BLaER1 treated with 17β-estradiol and CSF1 and Interleukin-3, amounts not matched to agents 10 nM and 100 nM (cell line): ENCODE results near the gene ATP6V0A4.

ENCODE experiments used
- H3K27ac ChIP-seq, 11 experiments: shearing (Covaris generic); formaldehyde crosslinking; 2 replicates each; pipeline ENCODE4 v1.8.1; 2022
- H3K27me3 ChIP-seq, 11 experiments: shearing (Covaris generic); formaldehyde crosslinking; 2 replicates each; pipeline ENCODE4 v1.8.1; 2022
- H3K36me3 ChIP-seq, 11 experiments: shearing (Covaris generic); formaldehyde crosslinking; 2 replicates each; pipeline ENCODE4 v1.8.1; 2022
- H3K4me1 ChIP-seq, 10 experiments: shearing (Covaris generic); formaldehyde crosslinking; 2 replicates each; pipeline ENCODE4 v1.8.1; 2022
- H3K4me2 ChIP-seq, 11 experiments: shearing (Covaris generic); formaldehyde crosslinking; 2 replicates each; pipeline ENCODE4 v1.8.1; 2022
- H3K4me3 ChIP-seq, 10 experiments: shearing (Covaris generic); formaldehyde crosslinking; 2 replicates each; pipeline ENCODE4 v1.8.1; 2022
- H3K9ac ChIP-seq, 11 experiments: shearing (Covaris generic); formaldehyde crosslinking; 2 replicates each; pipeline ENCODE4 v1.8.1; 2022
- H3K9me3 ChIP-seq, 11 experiments: shearing (Covaris generic); formaldehyde crosslinking; replicated peaks in 1 of 11; 2 replicates each; pipeline ENCODE4 v1.8.1; 2022
- H4K20me1 ChIP-seq, 11 experiments: shearing (Covaris generic); formaldehyde crosslinking; 2 replicates each; pipeline ENCODE4 v1.8.1; 2022
- Cebpa-rat ChIP-seq, 11 experiments: shearing (Covaris generic); IDR thresholded peaks; 2 replicates each; pipeline ENCODE4 v1.8.1; 2022

Gene ATP6V0A4

DNA sequence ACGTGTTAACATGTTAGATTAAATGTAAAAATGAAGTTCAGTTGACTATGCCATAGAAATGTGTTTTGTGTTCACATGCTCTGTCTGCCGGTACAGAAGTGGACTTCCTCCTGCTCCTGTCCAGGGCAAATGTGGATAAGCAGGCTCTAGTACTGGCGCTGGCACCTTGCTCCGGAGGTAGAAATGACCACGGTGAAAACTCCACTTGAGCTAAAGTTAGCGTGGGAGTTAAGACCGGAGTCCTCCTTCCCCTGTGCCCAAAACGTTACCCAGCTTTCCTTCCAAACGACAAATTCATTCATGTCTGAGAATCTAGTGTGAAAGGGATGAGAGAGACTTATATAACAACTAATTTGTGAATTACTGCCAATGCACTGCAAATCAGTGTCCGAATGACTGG lies 35.0 kb upstream of the ATP6V0A4 start:
- peaks cover 4 to 31% (median 21%) of the 10 kb centered on the region in 11 experiments; a peak in 17 of 22 replicates for H3K36me3 ChIP-seq
- no peak overlapping the region for H3K4me3 ChIP-seq
- no peak for TF ChIP-seq Cebpa-rat (IDR thresholded peaks at IDR 0.05)
- no peaks in the 10 kb centered on the region for H3K9me3 ChIP-seq
- H3K27ac ChIP-seq, result no peak overlapping the region
- H3K27me3 ChIP-seq, result no peaks in the 10 kb centered on the region
- H3K4me2 ChIP-seq, result peak overlapping the region in 10 of 11 experiments; percentile 24 to 55 (median 40); a peak in 9 of 22 replicates
- H4K20me1 ChIP-seq, result no peaks in the 10 kb centered on the region
- peaks cover 9 to 18% (median 14%) of the 10 kb centered on the region in 10 experiments; a peak in 19 of 20 replicates for H3K4me1 ChIP-seq
- H3K9ac ChIP-seq, result no peak overlapping the region

DNA sequence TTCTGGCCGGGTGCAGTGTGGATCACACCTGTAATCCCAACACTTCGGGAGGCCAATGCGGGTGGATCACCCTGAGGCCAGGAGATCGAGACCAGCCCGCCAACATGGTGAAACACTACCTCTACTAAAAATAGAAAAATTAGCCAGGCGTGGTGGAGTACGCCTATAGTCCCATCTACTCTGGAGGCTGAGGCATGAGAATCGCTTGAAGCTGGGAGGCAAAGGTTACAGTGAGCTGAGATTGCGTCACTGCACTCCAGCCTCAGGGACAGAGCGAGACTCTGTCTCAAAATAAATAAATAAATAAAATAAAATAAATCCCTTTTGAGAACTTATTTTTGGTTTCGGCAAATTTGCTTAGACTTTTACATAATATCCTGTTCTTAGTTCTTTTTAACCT lies 31.3 kb upstream of the ATP6V0A4 start:
- H3K27me3 ChIP-seq, result no peaks in the 10 kb centered on the region
- no peak overlapping the region for H3K9ac ChIP-seq
- H3K4me1 ChIP-seq, result peaks cover 9 to 16% (median 13%) of the 10 kb centered on the region in 10 experiments; a peak in 19 of 20 replicates

DNA sequence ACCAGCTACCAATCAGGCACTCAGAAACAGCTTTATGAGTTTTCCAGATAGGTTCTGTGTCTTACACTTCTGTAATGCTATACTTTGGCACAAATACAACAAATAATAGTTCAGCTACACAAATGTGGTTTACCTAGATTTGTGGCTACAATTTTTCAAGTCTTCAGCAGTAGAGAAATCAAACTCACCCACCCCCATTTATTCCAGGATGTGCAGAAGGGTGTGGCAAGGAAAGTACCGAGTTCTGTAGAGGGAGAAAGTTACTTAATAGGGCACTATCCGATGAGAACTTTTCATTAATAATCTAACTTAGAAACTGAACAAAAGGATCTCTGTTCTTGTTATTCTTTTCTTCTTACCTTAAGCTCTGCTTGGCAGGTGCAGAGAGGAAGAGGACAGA lies 30.3 kb upstream of the ATP6V0A4 start:
- H3K4me1 ChIP-seq, result peaks cover 0 to 5% (median 3%) of the 10 kb centered on the region in 10 experiments; a peak in 16 of 20 replicates
- H3K4me3 ChIP-seq, result no peak overlapping the region
- H3K9ac ChIP-seq, result no peak overlapping the region
- no peaks in the 10 kb centered on the region for H3K27me3 ChIP-seq
- H3K4me2 ChIP-seq, result no peak overlapping the region
- H3K27ac ChIP-seq, result no peak overlapping the region
- TF ChIP-seq Cebpa-rat (IDR thresholded peaks at IDR 0.05), result no peak
- H3K36me3 ChIP-seq, result no peaks in the 10 kb centered on the region
- H3K9me3 ChIP-seq, result peaks cover 15 to 22% (median 17%) of the 10 kb centered on the region in 11 experiments; a peak in 21 of 22 replicates
- no peaks in the 10 kb centered on the region for H4K20me1 ChIP-seq

More for the DNA sequence above, 31.3 kb upstream of the ATP6V0A4 start:
- no peak overlapping the region for H3K27ac ChIP-seq
- no peak overlapping the region for H3K4me2 ChIP-seq
- H3K36me3 ChIP-seq, result no peaks in the 10 kb centered on the region
- H4K20me1 ChIP-seq, result no peaks in the 10 kb centered on the region
- peak in 1 of 11 experiments; percentile 31; a peak in 1 of 22 replicates for TF ChIP-seq Cebpa-rat (IDR thresholded peaks at IDR 0.05)
- H3K4me3 ChIP-seq, result no peak overlapping the region
- peaks cover 15 to 22% (median 17%) of the 10 kb centered on the region in 11 experiments; a peak in 21 of 22 replicates for H3K9me3 ChIP-seq

DNA sequence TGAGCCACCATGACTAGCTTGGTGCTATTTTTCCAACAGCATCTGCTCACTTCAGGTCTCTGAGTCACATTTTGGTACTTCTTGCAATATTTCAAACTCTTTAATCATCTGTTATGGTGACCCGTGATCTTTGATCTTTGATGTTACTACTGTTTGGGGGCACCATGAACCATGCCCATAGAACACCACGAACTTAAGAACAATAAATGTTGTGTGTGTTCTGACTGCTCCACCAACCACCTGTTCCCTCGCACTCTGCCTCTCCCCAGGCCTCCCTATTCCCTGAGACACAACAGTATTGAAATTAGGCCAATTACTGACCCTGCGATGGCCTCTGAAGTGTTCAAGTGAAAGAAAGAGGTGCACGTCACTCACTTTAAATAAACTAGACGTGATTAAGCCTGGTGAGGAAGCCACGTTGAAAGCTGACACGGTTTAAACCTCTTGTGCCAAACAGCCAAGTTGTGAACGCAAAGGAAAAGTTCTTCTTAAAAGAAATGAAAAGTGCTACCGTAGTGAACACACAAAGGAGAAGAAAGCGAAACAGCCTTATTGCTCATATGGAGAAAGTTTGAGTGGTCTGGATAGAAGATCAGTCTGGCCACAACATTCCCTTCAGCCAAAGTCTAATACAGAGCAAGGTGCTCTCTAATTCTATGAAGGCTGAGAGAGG lies 27.2 kb upstream of the ATP6V0A4 start:
- Histone ChIP-seq H3K4me1 (no peaks in the 10 kb centered on the region), H4K20me1 (no peaks in the 10 kb centered on the region), H3K27ac (no peak overlapping the region), H3K9me3 (peaks cover 15 to 22% (median 17%) of the 10 kb centered on the region in 11 experiments; a peak in 21 of 22 replicates), H3K4me3 (no peak overlapping the region), H3K36me3 (no peaks in the 10 kb centered on the region), H3K27me3 (no peaks in the 10 kb centered on the region), H3K4me2 (no peak overlapping the region), H3K9ac (no peak overlapping the region)
- TF ChIP-seq Cebpa-rat (IDR thresholded peaks at IDR 0.05), result no peak

DNA sequence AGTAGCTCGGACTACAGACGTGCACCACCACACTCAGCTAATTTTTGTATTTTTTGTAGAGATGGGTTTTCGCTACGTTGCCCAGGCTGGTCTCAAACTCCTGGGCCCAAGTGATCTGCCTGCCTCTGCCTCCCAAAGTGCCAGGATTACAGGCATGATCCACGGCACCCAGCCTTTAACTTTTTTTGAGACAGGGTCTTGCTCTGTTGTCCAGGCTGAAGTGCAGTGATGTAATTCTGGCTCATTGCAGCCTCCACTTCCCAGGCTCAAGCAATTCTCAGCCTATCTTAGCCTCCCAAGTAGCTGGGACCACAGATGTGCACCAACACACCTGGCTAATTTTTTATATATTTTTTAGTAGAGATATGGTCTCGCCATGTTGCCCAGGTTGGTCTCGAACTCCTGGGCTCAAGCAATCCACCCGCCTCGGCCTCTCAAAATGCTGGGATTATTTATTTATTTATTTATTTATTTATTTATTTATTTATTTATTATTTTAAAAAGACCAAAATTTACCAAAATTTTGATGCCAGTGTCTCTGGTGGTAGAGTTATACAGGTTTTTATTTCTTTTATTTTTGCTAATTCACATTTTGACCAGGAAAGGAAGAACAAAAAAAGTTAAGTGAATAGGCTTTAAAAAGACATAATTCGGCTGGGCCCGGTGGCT lies 25.0 kb upstream of the ATP6V0A4 start:
- Histone ChIP-seq H3K36me3 (no peaks in the 10 kb centered on the region), H3K4me3 (no peak overlapping the region), H3K9me3 (peaks cover 15 to 22% (median 17%) of the 10 kb centered on the region in 11 experiments; a peak in 21 of 22 replicates), H3K4me2 (no peak overlapping the region), H4K20me1 (no peaks in the 10 kb centered on the region), H3K4me1 (no peaks in the 10 kb centered on the region), H3K27ac (no peak overlapping the region), H3K27me3 (no peaks in the 10 kb centered on the region), H3K9ac (no peak overlapping the region)
- no peak for TF ChIP-seq Cebpa-rat (IDR thresholded peaks at IDR 0.05)

DNA sequence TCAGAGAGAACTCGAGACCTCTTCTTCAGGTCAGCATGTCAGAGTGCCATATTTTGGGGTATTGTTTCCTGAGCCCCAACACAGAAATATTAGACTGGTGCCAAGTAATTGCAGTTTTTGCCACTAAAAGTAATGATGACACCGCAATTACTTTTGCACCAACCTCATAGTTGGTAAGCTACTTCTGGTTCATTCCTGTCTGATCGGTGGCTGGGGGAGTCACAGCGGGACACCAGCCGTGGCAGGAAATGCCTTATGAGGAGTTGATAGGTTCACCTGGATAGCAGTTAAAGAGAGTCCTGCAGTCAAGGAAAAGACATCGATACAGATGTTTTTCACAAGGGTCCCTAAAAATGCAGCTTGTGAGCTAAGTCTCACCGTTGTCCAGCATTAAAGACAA lies 23.9 kb upstream of the ATP6V0A4 start:
- TF ChIP-seq Cebpa-rat (IDR thresholded peaks at IDR 0.05), result no peak
- Histone ChIP-seq H3K9ac (no peak overlapping the region), H3K36me3 (no peaks in the 10 kb centered on the region), H3K4me1 (no peaks in the 10 kb centered on the region), H3K4me3 (no peak overlapping the region), H3K4me2 (no peak overlapping the region), H3K9me3 (peaks cover 12 to 20% (median 16%) of the 10 kb centered on the region in 11 experiments; a peak in 21 of 22 replicates), H4K20me1 (no peaks in the 10 kb centered on the region), H3K27ac (no peak overlapping the region), H3K27me3 (no peaks in the 10 kb centered on the region)

DNA sequence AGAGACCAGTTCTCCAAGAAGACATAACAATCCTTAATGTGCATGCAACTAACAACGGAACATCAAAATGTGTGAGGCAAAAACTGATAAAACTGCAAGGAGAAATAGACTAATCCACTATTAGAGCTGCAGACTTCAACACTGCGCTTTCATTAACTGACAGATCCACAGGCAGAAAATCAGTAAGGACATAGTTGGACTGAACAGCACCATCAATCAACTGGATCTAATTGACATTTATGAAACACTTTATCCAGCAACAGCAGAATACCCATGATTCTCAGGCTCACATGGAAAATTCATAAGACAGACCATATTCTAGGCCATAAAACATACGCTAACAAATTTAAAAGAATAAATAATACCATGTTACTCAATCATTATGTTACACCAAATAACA lies 21.6 kb upstream of the ATP6V0A4 start:
- Histone ChIP-seq H3K4me3 (no peak overlapping the region), H3K4me1 (no peaks in the 10 kb centered on the region), H3K36me3 (no peaks in the 10 kb centered on the region), H3K9me3 (no peaks in the 10 kb centered on the region), H4K20me1 (no peaks in the 10 kb centered on the region), H3K27ac (no peak overlapping the region), H3K27me3 (no peaks in the 10 kb centered on the region), H3K4me2 (no peak overlapping the region), H3K9ac (no peak overlapping the region)
- no peak for TF ChIP-seq Cebpa-rat (IDR thresholded peaks at IDR 0.05)

DNA sequence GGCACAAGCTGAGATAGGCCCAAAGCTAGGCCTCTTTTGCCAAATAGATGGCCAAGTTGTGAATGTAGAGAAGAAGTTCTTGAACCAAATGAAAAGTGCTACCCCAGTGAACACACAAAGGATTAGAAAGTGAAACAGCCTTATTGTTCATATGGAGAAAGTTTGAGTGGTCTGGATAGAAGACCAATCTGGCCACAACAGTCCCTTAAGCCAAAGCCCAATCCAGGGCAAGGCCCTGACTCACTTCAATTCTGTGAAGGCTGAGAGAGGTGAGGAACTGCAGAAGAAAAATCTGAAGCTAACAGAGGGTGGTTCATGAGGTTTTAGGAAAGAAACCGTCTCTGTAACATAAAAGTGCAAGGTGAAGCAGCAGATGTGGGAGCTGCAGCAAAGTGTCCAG lies 18.7 kb upstream of the ATP6V0A4 start:
- no peak overlapping the region for H3K4me3 ChIP-seq
- H3K9ac ChIP-seq, result no peak overlapping the region
- H3K36me3 ChIP-seq, result no peaks in the 10 kb centered on the region

DNA sequence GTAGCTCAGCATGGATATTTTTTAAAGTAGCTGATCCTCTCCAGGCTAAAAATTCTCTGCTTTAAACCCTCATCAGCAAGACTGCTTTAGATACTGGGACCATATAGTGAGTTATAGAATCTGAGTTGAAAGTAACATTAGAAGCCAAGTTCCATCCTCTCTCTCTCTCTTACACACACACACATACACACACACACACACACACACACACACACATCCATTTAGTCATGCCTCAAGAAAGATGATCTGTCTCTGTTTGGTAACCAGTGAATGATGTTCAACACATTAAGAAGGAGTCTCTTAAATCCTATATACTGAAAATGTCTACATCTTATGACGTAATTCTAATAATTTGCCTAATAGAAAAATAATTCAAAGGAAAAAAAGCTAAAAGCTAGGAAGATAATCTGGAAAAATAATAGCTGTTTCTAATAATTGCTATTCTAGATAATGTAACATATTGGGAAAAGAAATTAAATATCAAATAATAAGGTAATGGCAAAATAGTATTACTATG lies 16.9 kb upstream of the ATP6V0A4 start:
- Histone ChIP-seq H3K27me3 (no peaks in the 10 kb centered on the region), H3K36me3 (no peaks in the 10 kb centered on the region), H3K4me2 (no peak overlapping the region), H4K20me1 (no peaks in the 10 kb centered on the region), H3K9ac (no peak overlapping the region), H3K4me1 (no peaks in the 10 kb centered on the region), H3K27ac (no peak overlapping the region), H3K9me3 (no peaks in the 10 kb centered on the region; a peak in 1 of 22 replicates), H3K4me3 (no peak overlapping the region)
- no peak for TF ChIP-seq Cebpa-rat (IDR thresholded peaks at IDR 0.05)

More for the DNA sequence above, 18.7 kb upstream of the ATP6V0A4 start:
- no peak overlapping the region for H3K27ac ChIP-seq
- H3K9me3 ChIP-seq, result no peaks in the 10 kb centered on the region; a peak in 1 of 22 replicates
- TF ChIP-seq Cebpa-rat (IDR thresholded peaks at IDR 0.05), result no peak
- H3K27me3 ChIP-seq, result no peaks in the 10 kb centered on the region
- H4K20me1 ChIP-seq, result no peaks in the 10 kb centered on the region
- H3K4me2 ChIP-seq, result no peak overlapping the region
- no peaks in the 10 kb centered on the region for H3K4me1 ChIP-seq
